Measurements from ENCODE around the gene RDH13.

RDH13 gene

DNA sequence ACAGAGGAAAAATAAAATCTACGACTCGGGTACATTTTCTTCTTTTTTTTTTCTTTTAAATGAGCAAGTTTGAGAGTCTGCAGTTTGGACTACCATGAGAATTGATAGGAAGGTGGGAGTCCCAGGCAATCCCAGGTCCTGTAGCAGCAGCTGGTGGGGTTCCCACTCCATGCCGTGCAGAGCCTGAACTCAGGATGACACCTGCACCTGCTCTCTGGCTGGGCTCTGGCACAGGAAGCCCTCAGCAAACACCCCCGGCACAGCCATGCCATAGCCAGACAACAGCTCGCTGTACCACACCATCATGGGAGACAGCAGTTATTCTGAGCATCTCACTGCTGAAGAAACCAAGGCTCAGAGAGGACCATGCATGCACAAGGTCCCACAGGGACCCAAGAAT, 18.7 kb downstream of the RDH13 start:
- no peaks in the 10 kb centered on the region for H3K27me3 ChIP-seq (ENCODE audit: insufficient read depth, low read depth)
- H3K4me3 ChIP-seq (IDR thresholded peaks at IDR 0.05; ENCODE audit: insufficient read depth, low read depth, low read length) = no peak overlapping the region
- no peak overlapping the region for H3K9ac ChIP-seq
- no peak overlapping the region for H2AFZ ChIP-seq (ENCODE audit: low read depth)
- H4K20me1 ChIP-seq (ENCODE audit: insufficient read depth) = no peaks in the 10 kb centered on the region
- no peak overlapping the region for H3K27ac ChIP-seq
- TF ChIP-seq, protein P1, sequence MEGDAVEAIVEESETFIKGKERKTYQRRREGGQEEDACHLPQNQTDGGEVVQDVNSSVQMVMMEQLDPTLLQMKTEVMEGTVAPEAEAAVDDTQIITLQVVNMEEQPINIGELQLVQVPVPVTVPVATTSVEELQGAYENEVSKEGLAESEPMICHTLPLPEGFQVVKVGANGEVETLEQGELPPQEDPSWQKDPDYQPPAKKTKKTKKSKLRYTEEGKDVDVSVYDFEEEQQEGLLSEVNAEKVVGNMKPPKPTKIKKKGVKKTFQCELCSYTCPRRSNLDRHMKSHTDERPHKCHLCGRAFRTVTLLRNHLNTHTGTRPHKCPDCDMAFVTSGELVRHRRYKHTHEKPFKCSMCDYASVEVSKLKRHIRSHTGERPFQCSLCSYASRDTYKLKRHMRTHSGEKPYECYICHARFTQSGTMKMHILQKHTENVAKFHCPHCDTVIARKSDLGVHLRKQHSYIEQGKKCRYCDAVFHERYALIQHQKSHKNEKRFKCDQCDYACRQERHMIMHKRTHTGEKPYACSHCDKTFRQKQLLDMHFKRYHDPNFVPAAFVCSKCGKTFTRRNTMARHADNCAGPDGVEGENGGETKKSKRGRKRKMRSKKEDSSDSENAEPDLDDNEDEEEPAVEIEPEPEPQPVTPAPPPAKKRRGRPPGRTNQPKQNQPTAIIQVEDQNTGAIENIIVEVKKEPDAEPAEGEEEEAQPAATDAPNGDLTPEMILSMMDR (conservative IDR thresholded peaks at IDR 0.05; ENCODE audit: low read depth, low read length) = no peak
- no peak overlapping the region for H3K4me2 ChIP-seq
- no peaks in the 10 kb centered on the region for H3K4me1 ChIP-seq (ENCODE audit: low read depth, poor library complexity, severe bottlenecking)
- no peaks in the 10 kb centered on the region for H3K79me2 ChIP-seq (ENCODE audit: insufficient read depth, low read depth)
- no peaks in the 10 kb centered on the region for H3K36me3 ChIP-seq (ENCODE audit: insufficient read depth)

DNA sequence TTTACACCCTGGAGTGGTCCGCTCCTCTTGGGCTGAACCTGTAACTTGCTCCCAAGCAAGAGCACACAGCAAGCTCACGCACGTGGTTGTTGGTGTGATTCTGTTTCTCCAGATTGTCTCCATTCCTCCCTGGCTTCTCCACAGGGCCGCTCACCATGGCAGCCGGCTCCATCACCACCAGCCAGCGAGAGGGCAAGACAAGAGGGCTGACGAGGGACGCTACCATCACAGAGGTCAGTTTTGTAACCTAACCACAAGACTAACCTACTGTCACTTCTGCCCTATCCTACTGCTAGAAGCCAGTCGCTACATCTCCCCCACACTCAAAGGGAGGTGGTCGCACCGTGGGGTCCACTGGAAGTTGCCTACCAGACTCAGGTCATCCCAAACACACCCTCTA, 20.3 kb downstream of the RDH13 start:
- H2AFZ ChIP-seq (ENCODE audit: low read depth) = no peak overlapping the region
- no peak overlapping the region for H3K9ac ChIP-seq
- H3K4me3 ChIP-seq (IDR thresholded peaks at IDR 0.05; ENCODE audit: insufficient read depth, low read depth, low read length) = no peak overlapping the region
- H3K4me1 ChIP-seq (ENCODE audit: low read depth, poor library complexity, severe bottlenecking) = no peaks in the 10 kb centered on the region
- no peak overlapping the region for H3K4me2 ChIP-seq
- H3K79me2 ChIP-seq (ENCODE audit: insufficient read depth, low read depth) = no peaks in the 10 kb centered on the region
- H4K20me1 ChIP-seq (ENCODE audit: insufficient read depth) = no peaks in the 10 kb centered on the region
- H3K27ac ChIP-seq = no peak overlapping the region
- H3K27me3 ChIP-seq (ENCODE audit: insufficient read depth, low read depth) = no peaks in the 10 kb centered on the region
- TF ChIP-seq, protein P1 (conservative IDR thresholded peaks at IDR 0.05; ENCODE audit: low read depth, low read length) = no peak
- no peaks in the 10 kb centered on the region for H3K36me3 ChIP-seq (ENCODE audit: insufficient read depth)

DNA sequence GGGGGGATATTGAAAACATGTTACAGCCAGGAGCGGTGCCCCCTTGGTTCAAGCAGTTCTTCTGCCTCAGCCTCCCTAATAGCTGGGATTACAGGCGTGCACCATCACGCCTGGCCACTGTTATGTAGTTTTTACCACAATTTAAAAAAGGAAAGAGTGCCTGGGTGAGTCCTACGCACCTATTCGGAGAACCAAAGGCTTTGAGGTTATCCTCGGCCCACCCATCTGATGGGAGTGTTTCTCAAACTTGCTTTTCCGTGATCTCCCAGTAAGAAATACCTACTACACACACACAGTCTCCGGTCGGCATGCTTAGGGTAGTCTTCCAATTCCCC, 20.6 kb downstream of the RDH13 start:
- Histone ChIP-seq H3K27ac (no peak overlapping the region), H3K4me2 (no peak overlapping the region), H3K4me3 (IDR thresholded peaks at IDR 0.05; ENCODE audit: insufficient read depth, low read depth, low read length) (no peak overlapping the region), H2AFZ (ENCODE audit: low read depth) (no peak overlapping the region), H3K4me1 (ENCODE audit: low read depth, poor library complexity, severe bottlenecking) (no peaks in the 10 kb centered on the region), H3K36me3 (ENCODE audit: insufficient read depth) (no peaks in the 10 kb centered on the region), H3K27me3 (ENCODE audit: insufficient read depth, low read depth) (no peaks in the 10 kb centered on the region), H4K20me1 (ENCODE audit: insufficient read depth) (no peaks in the 10 kb centered on the region), H3K9ac (no peak overlapping the region), H3K79me2 (ENCODE audit: insufficient read depth, low read depth) (no peaks in the 10 kb centered on the region)
- TF ChIP-seq, protein P1 (conservative IDR thresholded peaks at IDR 0.05; ENCODE audit: low read depth, low read length) = no peak

DNA sequence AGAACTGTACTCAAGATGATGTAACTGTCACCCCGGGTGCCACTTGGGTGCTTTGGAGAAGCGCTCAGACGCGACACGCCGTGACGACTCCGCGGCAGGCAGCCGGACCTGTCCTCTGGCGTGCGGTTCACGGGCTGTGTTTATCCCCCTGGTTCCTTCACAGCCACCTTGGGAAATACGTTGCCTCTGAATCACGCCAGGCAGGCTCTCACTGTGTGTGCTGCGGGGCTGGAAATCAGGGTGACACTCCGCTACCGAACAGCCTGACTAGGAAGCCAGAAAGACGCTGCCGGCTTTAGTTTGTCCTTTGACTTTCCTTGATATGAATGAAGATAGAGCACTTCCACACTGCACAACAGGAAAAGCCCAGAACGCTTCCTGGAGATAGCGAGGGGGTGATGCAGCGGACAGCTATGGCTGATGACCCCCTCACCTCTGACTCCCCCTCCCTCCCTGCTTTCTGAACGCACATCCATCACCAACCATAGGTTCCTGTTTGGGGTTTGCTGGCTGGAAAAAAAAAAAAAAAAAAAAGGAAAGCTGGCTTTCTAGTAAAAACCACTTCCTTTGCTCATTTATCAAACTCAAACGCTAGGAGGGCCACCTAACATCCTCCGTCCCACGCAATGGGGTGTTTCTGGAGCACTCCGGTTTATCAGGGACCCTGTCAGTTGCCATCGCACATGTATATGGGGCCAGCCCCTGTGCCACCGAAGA, 21.2 kb downstream of the RDH13 start:
- no peak overlapping the region for H3K4me3 ChIP-seq (IDR thresholded peaks at IDR 0.05; ENCODE audit: insufficient read depth, low read depth, low read length)
- no peaks in the 10 kb centered on the region for H3K36me3 ChIP-seq (ENCODE audit: insufficient read depth)
- no peak overlapping the region for H3K27ac ChIP-seq
- H4K20me1 ChIP-seq (ENCODE audit: insufficient read depth) = no peaks in the 10 kb centered on the region
- H3K4me1 ChIP-seq (ENCODE audit: low read depth, poor library complexity, severe bottlenecking) = no peaks in the 10 kb centered on the region
- TF ChIP-seq, protein P1 (conservative IDR thresholded peaks at IDR 0.05; ENCODE audit: low read depth, low read length) = no peak
- H3K4me2 ChIP-seq = no peak overlapping the region
- H3K9ac ChIP-seq = no peak overlapping the region
- H3K27me3 ChIP-seq (ENCODE audit: insufficient read depth, low read depth) = no peaks in the 10 kb centered on the region
- no peaks in the 10 kb centered on the region for H3K79me2 ChIP-seq (ENCODE audit: insufficient read depth, low read depth)
- H2AFZ ChIP-seq (ENCODE audit: low read depth) = no peak overlapping the region

Measured in KMS-11 (cell line).